RCC 7860 (cell line): ENCODE measurements around the gene TTC22.

Experiments used
- DNase-seq: peaks from one replicate; pipeline ENCODE4 v3.0.0-alpha.2; 2015; ENCODE audit warnings: low spot score
- FAIRE-seq: peaks from 2 replicates; lab custom pipeline; 2012; peaks lifted over from hg19 to GRCh38; lab: Jason Lieb, UNC

Gene TTC22

DNA sequence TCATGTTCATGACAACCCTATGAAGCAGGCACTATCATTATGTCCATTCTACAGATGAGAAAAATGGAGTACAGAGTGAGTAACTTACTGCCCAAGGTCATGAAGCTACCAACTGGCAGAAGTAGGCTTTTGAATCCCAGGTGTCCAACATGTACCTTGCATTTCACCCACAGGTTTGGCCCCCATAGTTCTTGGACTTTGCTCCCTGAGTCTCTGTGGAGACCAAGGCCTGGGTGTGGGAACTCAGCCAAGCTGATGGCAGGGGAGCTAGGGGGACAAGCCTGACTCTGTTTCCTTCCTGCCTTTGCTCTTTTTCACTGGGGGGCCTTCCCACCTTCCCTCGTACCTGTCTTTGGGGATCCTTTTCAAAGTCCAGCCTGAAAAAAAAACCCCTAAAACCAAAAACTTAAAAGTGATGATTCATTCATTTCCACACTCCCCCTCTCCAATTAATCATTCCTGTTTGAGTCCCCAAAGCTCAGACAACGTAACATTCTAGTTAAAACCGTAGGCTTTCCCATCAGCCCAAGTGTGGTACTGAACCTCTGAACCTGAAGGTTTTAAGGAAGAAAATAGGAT lies 8.5 kb upstream of the TTC22 start:
- DNase-seq (no peak), FAIRE-seq (no peak)

DNA sequence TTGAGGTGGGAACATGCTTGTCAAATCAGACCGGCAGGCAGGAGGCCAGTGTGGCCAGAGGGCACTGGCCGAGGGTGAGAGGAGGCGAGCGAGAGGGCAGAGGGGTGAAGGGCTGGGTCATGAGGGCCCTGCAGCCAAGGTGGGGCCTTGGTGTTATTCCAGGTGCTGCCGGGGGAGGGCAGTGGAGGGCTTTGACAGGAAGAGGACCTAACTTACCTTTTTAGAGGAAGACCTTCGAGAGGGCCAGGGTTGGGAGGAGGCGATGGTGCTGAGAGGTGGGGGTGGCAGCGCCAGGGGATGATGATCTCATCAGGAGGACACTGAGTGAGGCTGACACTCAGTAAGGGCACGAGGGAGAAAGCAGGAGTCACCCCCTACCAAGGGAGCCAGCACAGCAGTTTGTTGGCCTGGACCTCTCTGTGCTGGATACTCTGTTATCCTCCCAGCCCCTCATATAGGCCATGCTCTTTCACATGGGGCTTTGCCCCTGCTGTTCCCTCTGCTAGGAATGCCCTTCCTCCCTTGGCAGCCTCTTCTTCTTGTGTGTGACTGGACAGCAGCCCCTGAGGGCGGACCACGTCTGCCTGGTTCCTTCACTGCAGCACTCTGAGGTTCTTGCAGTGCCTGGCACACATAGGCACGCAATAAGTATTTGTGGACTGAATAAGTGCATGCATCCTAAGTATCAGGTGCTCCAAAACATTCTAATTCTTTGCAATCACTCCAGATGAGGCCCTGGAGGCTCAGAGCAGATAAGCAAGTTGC lies 7.5 kb upstream of the TTC22 start:
- FAIRE-seq (no peak), DNase-seq (no peak)

DNA sequence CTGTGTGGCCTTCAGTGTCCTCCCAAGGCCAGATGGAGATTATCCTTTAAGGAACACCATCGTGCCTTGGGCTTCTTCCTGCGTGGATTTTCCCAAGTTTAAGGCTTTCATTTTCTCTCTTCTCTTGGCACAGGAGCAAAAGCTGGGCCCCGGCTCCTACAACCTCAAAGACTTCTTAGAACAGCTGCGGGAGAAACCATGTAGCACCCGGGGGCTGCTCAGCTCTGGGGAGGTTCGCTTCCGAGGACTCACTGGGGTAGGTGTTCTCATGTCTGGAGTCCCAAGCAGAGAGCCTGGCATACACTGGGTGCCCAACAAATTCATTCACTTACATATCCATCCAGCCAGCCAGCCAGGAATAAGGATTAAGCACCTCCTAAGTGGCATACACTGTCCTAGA lies 6.6 kb upstream of the TTC22 start:
- DNase-seq (no peak), FAIRE-seq (no peak)

DNA sequence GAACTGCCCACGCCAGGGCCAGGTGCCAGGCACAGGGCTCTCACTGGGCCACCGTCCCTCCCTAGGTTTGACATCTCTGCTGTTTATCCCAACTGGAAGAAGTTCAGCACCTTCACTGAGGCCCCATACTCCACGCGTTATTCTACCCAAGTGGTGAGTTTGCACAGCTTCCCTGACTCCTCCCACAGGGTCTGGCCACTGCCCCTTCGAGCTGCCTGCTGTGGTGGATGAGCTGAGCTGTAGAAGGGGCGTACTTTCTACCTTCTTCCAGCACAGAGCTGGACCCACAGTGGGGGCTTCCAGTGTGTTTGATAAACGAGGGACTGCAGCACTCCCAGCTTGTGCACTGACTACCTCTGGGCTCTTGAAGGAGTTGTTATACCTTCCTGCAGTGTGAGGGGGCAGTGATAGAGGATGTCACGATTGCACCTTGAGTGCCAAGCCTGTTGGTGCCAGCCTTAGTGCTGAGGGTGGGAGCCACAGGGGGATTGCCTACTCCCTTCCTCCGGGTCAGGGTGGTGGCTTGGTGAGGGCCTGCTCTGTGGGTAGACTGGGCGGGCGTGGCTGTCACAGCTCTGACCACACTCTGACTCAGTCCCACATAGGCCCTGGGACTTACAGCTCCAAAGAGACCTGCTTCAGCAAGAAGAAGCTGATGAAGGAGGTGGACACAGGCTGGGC lies 5.9 kb upstream of the TTC22 start:
- peak; percentile 57 for FAIRE-seq
- DNase-seq: peak; percentile 59

DNA sequence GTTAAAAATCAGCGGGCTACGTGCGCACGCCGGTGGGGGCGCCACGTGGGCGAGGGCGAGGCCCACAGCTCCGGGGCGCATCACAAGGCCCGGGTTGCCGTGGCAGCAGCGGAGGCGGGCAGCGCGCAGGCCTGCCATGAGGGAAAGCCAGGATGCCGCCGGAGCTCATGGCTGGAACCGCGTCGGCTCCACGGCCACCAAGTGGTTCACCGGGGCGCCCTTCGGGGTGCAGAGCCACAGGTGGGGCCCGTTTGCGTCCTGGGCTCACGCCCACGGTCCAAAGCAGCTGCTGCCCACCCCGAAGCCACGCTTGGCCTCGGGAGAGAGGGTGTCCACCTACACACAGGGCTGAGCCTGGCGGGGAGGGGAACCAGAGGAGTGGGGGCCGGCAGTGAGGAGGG lies 4.9 kb upstream of the TTC22 start:
- no peak for DNase-seq
- no peak for FAIRE-seq

DNA sequence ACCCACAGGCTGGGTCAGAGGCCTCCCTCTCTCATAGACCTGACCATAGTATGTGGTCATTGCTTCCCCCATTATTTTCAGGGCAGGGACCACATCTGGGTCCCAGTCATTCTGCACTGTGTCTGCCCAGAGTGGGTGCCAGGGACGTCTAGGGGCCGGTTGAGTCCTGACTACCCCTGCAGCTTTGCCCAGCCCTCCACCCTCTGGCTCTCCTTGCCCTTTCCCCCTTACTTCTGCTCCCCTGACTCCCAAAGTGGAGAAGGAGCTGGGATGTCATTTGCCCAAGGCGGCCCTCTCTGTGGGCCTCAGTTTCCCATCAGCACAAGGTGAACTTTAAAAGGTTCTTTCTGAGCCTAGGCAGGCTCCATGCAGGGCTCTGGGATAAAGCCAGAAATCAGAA lies 4.3 kb upstream of the TTC22 start:
- no peak for DNase-seq
- FAIRE-seq: no peak

DNA sequence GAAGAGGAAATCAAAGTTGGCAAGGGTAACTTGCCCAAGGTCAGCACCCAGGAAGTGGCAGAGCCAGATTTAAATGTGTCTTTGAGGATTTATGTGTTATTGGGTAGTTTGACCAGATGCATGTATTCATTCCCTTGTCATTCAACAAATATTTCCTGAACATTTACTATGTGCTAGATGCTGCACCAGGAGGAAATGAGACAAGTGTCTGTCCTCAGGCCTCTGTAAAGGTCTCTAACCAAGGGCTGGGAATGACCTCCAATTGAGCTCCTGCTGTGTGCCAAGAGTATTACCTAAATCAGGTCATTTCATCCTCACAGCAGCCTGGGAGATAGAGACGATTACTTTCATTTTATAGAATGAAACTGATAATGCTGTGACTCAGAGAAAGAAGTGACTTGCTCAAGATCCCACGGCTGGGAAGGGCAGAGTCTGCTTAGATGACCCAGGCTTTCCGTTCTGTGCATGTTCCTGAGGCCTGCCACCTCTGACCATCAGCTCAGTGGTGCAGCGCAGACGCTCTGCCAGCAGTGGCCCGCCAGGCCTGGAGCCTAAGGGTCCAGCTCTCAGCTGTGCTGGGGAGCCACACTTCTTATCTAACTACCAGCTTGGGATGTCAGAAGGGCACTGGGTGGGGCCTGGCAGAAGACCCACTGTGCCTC lies 3.5 kb upstream of the TTC22 start:
- DNase-seq (peak; percentile 67), FAIRE-seq (peak; percentile 60)

DNA sequence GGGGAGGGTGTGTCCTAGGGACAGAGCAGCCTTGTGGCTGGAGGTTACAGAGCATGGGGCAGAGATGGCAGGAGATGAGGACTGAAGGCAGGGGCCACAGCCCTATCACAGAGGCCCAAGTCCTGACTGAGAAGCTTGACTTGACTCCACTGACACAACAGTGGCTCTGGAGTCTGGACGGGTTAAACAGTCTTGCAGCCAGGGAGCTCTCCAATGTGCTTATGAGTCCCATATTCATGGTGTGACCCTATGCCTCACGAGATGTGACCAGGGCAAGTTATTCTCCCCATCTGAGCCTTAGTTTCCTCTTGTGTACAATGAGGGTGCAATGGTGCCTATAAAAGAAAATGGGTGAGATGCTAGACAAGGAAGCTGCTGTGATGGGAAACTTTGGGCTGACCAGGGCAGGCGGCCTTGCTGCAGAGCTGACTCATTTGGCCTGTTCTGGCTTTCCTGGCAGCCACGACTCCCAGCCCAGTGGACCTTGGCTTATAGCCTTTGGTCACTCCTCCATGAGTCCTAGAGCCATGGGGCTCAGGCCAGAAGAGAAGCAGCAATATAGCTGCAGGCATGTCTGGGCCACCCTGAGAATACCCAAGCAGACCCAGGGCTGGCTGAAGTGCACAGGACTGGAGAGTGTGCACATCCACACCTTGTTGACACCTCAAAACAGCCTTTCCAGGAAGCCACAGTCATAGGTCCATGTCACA lies 2.8 kb upstream of the TTC22 start:
- FAIRE-seq: peak; percentile 77
- peak; percentile 67 for DNase-seq

DNA sequence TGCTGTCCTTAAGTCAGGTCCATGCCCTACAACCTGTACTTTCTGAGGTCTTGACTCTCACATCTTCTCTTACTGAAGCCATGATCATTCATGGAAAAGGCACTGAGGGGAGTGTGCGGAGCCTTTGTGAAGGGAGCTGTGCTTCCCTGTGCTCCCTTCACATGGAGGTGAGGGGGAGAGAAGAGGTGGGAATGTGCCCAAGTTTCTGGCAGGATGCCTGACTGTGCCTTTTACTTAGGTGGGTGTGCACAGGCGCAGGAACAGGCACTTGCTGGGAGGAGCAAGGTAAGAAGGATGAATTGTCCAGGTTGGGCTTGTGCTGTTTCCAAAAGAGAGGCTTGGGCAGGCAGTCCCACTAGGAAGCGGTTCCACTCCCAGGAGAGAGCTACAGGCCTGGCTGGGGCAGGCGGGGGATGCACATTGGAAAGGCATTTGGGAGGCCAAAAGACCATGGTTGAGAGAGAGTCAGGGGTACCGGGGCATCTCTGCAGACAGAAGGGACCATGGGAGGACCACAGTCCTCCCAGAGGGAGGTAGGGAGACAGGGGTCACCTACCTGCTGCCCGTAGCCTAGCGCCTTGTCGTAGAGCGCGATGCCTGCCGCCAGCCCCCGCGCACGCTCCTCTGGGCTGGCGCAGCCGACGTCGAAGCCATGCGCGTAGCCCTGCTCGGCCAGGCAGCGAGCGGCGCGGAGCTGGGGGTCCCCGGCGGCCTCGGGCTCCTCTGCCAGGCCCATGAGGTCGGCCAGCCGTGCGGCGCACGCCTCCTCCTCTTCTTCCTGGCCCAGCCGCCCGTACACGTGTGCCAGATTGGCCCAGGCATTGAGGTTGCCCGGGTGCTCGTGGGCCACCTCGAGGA lies 853 bp downstream of the TTC22 start:
- DNase-seq (no peak), FAIRE-seq (no peak)

DNA sequence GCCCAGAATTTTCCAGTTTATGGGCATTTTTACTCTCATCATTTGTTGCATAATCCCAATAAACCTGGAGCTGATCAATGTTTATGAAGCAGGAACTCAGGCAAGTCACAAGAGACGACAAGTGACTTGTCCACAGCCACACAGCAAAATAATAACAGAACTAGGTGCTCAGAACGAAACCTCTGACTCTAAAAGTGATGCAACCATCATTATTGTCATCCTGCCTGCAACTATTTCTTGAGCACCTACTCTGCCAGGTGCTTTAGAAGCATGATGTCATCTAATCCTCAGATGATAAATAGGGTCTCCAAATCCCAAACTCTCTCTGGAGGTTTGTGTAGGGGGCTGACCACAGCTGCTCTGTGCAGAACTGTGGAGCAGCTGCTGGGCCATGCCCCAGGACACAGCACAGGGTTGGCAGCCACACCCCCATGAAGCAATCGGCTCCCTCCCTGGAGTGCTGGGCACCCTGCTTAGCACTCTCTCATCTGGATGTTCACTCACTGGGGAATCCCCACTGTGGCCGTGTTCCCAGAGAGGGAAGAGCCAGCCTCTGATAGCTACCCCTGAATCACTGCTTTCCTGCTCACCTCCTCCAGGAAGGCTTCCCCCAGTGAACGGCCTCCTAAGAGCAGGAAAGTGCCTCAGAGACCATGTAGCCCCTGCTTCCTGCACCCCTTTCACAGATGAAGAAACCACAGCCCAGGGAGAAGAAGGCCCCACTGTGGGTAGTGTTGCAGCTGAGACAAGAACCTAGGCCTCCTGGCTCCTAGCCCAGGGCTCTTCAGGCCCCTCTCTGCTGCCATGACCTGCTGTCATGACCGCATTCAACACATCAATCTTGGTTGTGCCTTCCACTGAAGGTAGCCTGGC lies 2.1 kb downstream of the TTC22 start:
- FAIRE-seq (peak; percentile 60), DNase-seq (peak; percentile 66)

DNA sequence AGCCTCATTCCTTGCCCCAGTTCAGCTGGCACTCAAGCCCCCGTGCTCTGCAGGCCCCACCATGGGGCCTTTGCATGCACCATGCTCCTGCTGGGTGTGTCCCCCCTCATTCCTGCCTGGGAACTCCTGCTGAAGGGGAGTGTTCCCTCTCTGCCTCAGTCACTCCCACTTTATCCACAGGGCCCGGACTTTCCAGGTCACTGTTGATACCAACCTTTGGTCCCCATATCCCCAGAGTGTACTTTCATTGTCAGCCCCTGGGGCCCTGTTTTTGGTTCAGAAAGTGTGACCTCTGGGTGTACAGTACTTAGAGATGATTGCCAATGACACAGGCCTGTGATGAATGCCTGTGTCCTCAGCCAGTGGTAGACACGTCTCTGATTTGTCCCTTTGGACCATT lies 2.9 kb downstream of the TTC22 start:
- no peak for FAIRE-seq
- no peak for DNase-seq

DNA sequence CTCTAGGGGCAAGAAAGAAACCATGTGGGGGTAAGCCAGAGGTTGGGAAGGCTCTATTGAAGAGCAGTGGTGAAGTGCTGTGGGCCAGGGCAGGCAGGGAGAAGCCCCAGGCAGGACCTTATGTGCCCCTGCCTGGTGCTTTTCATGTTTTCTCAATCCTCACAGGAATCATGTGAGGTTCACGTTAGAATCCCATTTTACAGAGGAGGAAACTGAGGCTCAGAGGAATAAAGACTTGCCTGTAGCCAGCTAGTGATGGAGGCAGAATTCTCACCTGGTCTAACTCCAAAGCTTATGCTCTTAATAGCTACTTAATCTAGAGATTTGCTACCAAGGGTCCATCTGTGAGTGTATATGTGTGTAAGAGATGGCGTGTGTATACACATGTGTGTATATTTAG lies 4.2 kb downstream of the TTC22 start:
- FAIRE-seq (no peak), DNase-seq (no peak)

DNA sequence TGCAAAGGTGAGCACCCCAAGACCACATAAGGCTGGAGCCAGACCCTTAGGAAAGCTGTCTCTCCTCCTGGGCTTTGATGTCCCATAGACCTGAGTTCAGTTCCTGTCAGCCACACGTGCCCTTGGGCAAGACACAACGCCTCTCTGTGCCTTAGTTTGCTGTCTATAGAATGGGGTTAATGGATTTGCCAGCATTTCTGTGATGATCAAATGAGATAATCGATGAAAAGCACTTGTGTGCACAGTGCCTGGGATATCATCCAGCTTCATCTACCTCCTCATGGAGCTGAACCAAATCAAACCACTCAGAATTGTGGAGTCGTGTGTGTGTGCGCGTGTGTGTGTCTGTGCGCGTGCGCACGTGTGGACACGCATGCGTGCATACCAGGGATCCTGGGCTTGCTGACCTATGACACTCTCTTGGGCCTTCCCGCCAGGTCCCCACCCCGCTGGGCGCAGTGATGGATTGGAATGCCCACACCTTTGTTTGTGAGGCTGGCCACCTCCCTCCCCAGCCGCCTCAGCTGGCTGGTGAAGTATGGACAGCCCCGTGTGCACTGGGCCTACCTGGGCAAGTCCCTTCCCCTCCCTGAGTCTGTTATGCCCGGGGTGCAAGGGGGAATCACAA lies 5.2 kb downstream of the TTC22 start:
- no peak for DNase-seq
- no peak for FAIRE-seq

DNA sequence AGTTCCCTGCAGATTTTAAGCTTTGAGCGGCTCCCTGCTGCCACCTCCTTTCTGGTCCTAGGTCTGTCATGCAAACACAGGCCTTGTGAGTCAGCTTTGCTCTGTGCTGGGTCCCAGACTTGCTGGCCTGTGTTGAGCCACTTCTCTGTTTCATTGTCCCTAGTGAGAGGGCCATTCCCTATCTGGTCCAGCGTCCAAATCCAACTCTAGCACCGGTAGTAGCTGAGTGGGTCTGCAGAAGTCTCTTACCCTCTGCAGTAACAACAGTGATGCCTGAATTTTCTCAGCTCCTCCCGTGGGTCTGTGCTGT lies 5.8 kb downstream of the TTC22 start:
- DNase-seq: no peak
- no peak for FAIRE-seq

DNA sequence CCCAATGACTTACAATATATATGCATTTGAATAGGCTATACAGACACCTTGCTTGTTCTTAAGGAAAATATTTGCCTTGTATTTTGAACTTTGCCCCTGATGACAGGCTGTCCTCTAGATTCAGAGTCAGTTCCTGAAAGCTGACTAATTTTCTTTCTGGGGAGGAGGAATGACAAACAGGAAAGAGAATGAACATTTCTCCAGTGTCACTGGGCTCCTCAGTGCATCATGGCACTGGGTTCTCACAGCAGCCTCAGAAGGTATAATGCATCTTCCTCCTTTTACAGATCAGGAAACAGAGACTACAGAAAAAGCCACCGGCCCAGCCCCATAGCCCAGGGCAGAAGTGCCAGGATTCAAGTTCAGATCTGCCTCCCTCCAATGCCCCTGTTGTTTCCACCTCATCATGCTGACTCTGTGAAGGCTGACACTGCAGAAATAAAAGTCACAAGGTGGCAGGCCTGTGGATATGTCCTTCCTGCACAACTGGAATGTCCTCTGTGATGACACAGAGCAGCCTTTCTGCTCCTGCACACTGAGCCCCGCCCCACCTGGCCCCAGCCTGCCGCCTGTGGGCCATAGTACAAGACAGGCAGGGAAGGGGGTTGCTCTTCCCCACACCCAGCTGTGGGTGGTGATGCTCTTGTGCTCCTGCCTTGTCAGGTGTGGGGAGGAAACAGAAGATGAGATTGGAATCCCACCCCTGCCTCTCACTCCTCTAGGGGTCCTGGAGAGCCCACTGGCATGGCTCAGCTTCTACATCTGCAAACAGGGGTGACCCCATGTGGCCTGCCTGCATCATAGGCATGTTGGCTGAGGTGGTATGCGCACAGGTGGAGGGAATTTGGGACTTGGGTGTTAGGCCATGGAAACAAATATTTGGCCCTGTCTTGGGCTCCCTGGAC lies 6.4 kb downstream of the TTC22 start:
- peak; percentile 59 for FAIRE-seq

DNA sequence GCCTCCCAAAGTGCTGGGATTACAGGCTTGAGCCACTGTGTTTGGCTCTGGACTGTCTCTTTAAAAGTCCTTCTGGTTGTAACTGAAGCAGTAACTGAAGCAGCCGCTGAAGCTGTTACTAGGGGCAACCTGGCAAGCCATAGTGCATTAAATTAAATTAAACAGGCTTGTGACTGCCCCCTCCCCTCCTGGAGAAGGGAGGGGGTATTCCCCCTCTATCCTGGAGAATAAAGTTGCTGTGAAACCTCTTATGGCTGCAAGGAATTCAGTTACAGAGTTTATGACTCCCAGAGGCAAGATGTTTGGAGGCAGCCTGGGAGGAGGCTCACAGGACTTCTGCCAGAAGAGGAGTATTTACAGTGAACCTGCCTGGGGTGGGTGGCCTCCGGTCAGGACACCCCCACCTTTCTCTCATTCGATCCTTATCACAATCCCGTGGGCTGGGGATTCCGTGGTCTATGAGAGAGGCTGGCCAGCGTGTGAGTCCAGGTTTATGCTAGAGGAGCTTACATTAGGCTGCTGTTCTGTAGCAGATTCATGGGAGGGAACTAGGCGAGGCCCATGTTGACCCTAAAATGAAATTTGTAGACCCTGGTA lies 8.3 kb downstream of the TTC22 start:
- DNase-seq (no peak), FAIRE-seq (no peak)

More for the DNA sequence above, 6.4 kb downstream of the TTC22 start:
- peak; percentile 57 for DNase-seq

DNA sequence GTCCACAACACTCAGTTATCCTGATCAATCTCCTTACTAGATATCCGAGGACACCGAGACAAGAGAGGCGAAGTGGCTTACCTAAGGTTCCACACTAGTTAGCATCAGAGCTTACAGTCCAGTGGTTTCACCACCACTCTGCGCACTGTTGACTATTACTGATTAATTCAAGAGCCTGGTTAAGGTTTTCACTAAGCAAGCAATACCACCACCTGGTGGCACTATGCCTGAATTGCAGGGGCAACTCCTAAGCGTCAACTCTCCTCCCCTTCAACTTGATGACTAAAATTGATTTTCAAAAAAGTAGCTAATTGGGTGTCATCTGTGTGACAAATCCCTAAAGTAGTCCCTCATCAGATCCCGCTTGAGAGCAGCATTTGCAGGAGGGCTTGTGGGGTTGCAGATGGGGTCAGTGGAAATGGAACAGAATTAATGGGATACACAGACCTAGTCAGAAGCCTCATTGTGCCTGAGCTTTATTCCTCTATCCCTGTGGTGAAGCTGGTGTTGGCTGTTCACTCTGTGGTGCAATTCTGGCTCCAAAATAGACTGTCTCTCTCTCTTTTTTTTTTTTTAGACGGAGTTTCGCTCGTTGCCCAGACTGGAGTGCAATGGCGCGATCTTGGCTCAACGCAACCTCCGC lies 9.1 kb downstream of the TTC22 start:
- FAIRE-seq (peak; percentile 74), DNase-seq (peak; percentile 61)
